ENCODE measurements around the gene CWF19L1.

CWF19L1 gene

DNA sequence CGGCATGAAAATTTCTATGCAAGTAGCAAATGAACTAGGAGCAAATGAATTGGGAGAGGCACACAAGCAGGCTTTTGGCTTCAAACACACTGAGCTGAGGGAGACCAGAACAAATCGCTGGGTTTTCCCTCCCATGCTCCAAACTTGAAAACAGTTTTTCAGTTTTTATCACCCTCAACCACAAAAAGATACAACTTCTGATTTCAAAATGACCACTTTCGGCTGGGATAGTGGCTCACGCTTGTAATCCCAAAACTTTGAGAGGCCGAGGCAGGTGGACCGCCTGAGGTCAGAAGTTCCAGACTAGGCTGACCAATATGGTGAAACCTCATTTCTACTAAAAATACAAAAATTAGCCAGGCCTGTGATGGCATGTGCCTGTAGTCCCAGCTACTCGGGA is 29.0 kb downstream of the CWF19L1 start:
- TF ChIP-seq FOXM1 (IDR thresholded peaks at IDR 0.05; ENCODE audit: borderline replicate concordance) (no peak), ZNF384 (IDR thresholded peaks at IDR 0.05) (no peak), ELF4 (IDR thresholded peaks at IDR 0.05) (no peak), BHLHE40 (IDR thresholded peaks at IDR 0.05; ENCODE audit: borderline replicate concordance) (no peak), TARDBP (IDR thresholded peaks at IDR 0.05) (no peak), SUZ12 (IDR thresholded peaks at IDR 0.05) (no peak), CTBP1 (IDR thresholded peaks at IDR 0.05; ENCODE audit: borderline replicate concordance) (no peak), SP1 (IDR thresholded peaks at IDR 0.05) (no peak), ARNT (IDR thresholded peaks at IDR 0.05) (no peak), LEF1 (IDR thresholded peaks at IDR 0.05; ENCODE audit: borderline replicate concordance) (no peak), FOXA1 (IDR thresholded peaks at IDR 0.05) (no peak), L3MBTL2 (conservative IDR thresholded peaks at IDR 0.05) (no peak), NFRKB (IDR thresholded peaks at IDR 0.05) (no peak)
- TF ChIP-seq, protein P1, sequence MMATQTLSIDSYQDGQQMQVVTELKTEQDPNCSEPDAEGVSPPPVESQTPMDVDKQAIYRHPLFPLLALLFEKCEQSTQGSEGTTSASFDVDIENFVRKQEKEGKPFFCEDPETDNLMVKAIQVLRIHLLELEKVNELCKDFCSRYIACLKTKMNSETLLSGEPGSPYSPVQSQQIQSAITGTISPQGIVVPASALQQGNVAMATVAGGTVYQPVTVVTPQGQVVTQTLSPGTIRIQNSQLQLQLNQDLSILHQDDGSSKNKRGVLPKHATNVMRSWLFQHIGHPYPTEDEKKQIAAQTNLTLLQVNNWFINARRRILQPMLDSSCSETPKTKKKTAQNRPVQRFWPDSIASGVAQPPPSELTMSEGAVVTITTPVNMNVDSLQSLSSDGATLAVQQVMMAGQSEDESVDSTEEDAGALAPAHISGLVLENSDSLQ (IDR thresholded peaks at IDR 0.05), result no peak
- ChIA-PET POLR2A (no interaction called here), CTCF (no interaction called here)
- DNase-seq (ENCODE audit: extremely low spot score), result no peak

DNA sequence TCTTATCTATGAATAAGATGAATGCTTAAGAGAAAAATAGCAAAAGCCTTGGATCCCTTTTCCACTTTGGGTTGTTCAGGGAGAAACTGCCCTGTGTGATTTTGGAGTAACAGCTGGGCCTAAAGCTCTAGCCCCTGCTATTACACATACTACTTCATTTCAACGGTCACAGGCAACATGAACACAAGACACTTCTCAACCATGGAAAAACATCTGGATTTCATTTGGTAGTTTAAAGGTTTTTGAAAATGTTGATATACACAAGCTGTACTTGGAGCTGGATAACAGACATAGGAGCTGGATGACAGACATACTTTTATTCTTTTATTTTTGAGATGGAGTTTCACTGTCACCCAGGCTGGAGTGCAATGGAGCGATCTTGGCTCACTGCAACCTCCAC is 35.3 kb downstream of the CWF19L1 start:
- ChIA-PET CTCF (interaction anchor here (1.0 kb wide), 1 partner anchor 8 kb away, joined by 3 read pairs; no protein-coding TSS in a partner anchor), POLR2A (no interaction called here)
- no peak for TF ChIP-seq FOXK2 (IDR thresholded peaks at IDR 0.05)
- TF ChIP-seq, protein P1 (IDR thresholded peaks at IDR 0.05), result no peak
- TF ChIP-seq SUZ12 (IDR thresholded peaks at IDR 0.05), result no peak
- no peak for TF ChIP-seq LEF1 (IDR thresholded peaks at IDR 0.05; ENCODE audit: borderline replicate concordance)
- no peak for TF ChIP-seq TARDBP (IDR thresholded peaks at IDR 0.05)
- TF ChIP-seq NFRKB (IDR thresholded peaks at IDR 0.05), result no peak
- no peak for TF ChIP-seq SP1 (IDR thresholded peaks at IDR 0.05)
- no peak for TF ChIP-seq ARNT (IDR thresholded peaks at IDR 0.05)
- no peak for TF ChIP-seq L3MBTL2 (conservative IDR thresholded peaks at IDR 0.05)
- no peak for TF ChIP-seq BHLHE40 (IDR thresholded peaks at IDR 0.05; ENCODE audit: borderline replicate concordance)
- TF ChIP-seq FOXA1 (IDR thresholded peaks at IDR 0.05), result no peak
- TF ChIP-seq HDGF (IDR thresholded peaks at IDR 0.05; ENCODE audit: borderline replicate concordance), result no peak
- TF ChIP-seq FOXM1 (IDR thresholded peaks at IDR 0.05; ENCODE audit: borderline replicate concordance), result no peak
- DNase-seq (ENCODE audit: extremely low spot score), result no peak

DNA sequence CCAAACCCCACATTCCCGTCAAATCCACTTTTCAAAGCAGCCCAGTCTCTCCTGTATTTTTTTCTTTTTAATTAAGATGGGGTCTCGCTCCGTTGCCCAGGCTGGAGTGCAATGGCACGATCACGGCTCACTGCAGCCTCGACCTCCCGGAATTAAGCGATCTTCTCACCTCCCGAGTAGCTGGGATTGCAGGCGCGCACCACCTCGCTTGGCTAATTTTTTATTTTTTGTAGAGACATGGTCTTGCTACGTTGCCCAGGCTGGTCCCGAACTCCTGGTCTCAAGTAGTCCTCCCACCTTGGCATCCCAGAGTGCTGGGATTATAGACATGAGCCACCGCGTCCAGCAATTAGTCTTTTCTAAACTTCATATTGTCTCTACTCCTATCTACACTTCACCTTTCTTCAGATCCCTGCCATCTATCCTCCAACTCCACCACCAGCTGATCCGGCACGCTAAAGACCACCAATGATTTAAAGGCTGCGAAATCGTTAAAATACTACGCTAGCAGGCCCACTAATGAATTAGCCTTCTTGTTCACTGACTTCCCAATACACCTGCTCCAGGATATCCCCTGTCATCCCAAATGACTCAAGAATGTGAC is 37.5 kb downstream of the CWF19L1 start:
- TF ChIP-seq NFRKB (IDR thresholded peaks at IDR 0.05) (no peak), ELF4 (IDR thresholded peaks at IDR 0.05) (no peak), SP1 (IDR thresholded peaks at IDR 0.05) (no peak), CTBP1 (IDR thresholded peaks at IDR 0.05; ENCODE audit: borderline replicate concordance) (no peak), ARNT (IDR thresholded peaks at IDR 0.05) (no peak), FOXA1 (IDR thresholded peaks at IDR 0.05) (no peak), HDGF (IDR thresholded peaks at IDR 0.05; ENCODE audit: borderline replicate concordance) (no peak), SUZ12 (IDR thresholded peaks at IDR 0.05) (no peak), ZNF384 (IDR thresholded peaks at IDR 0.05) (no peak), FOXM1 (IDR thresholded peaks at IDR 0.05; ENCODE audit: borderline replicate concordance) (no peak), L3MBTL2 (conservative IDR thresholded peaks at IDR 0.05) (no peak)
- TF ChIP-seq, protein P1 (IDR thresholded peaks at IDR 0.05), result no peak
- ChIA-PET POLR2A (no interaction called here), CTCF (no interaction called here)
- DNase-seq (ENCODE audit: extremely low spot score), result no peak

DNA sequence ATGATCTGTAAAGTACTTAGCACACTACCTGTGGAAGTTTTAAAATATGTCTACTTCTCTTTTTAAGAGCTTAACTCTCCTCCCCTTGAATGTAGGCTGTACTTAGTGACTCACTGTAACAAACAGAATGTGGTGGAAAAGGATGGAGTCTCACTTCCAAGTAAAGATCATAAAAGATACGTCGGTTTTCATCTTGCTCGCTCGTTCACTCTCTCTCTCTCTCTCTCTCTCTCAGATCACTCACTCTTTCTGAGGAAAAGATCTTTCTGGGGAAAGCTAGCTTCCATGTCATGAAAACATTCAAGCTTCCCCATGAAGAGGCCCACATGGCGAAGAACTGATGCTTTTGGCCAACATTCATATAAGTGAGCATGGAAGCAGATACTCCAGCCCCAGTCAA is 43.6 kb downstream of the CWF19L1 start:
- DNase-seq (ENCODE audit: extremely low spot score), result no peak
- ChIA-PET CTCF (no interaction called here), POLR2A (no interaction called here)
- no peak for TF ChIP-seq FOXA1 (IDR thresholded peaks at IDR 0.05)
- TF ChIP-seq TARDBP (IDR thresholded peaks at IDR 0.05), result no peak
- TF ChIP-seq L3MBTL2 (conservative IDR thresholded peaks at IDR 0.05), result no peak
- no peak for TF ChIP-seq NFRKB (IDR thresholded peaks at IDR 0.05)
- TF ChIP-seq ELF4 (IDR thresholded peaks at IDR 0.05), result no peak
- TF ChIP-seq, protein P1 (IDR thresholded peaks at IDR 0.05), result no peak
- TF ChIP-seq SP1 (IDR thresholded peaks at IDR 0.05), result no peak
- TF ChIP-seq BHLHE40 (IDR thresholded peaks at IDR 0.05; ENCODE audit: borderline replicate concordance), result no peak
- no peak for TF ChIP-seq ZNF384 (IDR thresholded peaks at IDR 0.05)
- no peak for TF ChIP-seq LEF1 (IDR thresholded peaks at IDR 0.05; ENCODE audit: borderline replicate concordance)

DNA sequence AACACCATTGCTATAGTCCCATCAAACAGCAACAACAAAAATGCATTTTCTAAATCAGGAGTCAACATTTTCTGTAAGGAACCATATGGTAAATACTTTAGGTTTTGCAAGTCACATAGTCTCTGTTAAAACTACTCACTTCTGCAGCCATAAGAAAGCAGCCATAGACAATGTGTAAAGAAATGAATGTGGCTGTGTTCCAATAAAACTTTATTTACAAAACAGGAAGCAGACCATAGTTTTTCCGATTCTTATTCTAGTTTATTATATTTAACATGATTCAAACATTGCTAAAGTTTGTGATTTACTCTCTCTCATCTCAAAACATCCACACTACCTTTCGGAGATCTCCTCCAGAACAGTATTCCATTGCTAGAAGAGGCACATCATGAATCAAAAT is 44.9 kb downstream of the CWF19L1 start:
- POLR2A ChIA-PET, result no interaction called here
- CTCF ChIA-PET, result no interaction called here
- DNase-seq (ENCODE audit: extremely low spot score), result no peak
- TF ChIP-seq HDGF (IDR thresholded peaks at IDR 0.05; ENCODE audit: borderline replicate concordance) (no peak), SP1 (IDR thresholded peaks at IDR 0.05) (no peak), NFRKB (IDR thresholded peaks at IDR 0.05) (no peak), BHLHE40 (IDR thresholded peaks at IDR 0.05; ENCODE audit: borderline replicate concordance) (no peak), LEF1 (IDR thresholded peaks at IDR 0.05; ENCODE audit: borderline replicate concordance) (no peak), ZNF384 (IDR thresholded peaks at IDR 0.05) (no peak)
- TF ChIP-seq, protein P1 (IDR thresholded peaks at IDR 0.05), result no peak

Measured in HEK293T (cell line).